ENCODE results near the gene TAGLN.
"Not testable (repeated sequence)": the region's sequence is repeated elsewhere in the genome, so short reads cannot be mapped to it uniquely, and the experiment has no call there.

TAGLN gene

DNA sequence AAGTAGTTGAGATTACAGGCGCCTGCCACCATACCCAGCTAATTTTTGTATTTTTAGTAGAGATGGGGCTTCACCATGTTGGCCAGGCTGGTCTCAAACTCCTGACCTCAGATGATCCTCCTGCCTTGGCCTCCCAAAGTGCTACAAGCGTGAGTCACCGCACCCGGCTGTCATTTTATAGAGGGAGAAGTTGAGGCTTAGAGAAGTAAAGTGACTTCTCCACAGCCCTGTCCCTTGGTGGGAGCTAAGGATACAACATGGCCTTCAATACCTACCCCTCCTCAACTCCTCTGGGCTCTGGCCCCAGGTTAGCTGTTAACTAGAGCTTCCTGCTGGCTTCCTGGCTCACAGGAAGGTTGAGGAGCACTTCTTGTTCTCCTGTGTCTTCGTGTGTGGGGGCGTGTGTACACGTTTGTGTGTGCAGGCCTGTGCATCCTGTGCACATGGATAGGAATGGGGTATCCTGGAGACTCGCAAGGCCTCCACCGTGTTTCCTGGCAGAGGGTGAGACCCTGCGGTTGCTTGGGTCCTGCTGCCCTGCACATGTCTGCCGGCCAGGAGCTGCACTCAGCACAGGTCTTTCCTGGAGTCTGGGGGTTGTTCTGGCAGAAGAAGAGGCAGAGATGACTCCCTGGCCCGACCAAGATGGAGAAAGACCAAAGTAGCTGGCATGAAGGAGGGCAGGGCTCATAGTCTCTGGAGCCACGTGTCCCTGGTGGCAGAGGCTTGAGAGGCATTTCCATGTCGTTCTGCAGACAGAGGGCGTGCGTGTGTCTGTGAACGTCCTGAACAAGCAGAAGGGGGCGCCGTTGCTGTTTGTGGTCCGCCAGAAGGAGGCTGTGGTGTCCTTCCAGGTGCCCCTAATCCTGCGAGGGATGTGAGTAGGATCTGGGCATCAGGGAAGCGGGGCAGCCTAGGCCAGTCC lies 18.2 kb upstream of the TAGLN start:
- DNase-seq (ENCODE audit: low spot score), result no peak

DNA sequence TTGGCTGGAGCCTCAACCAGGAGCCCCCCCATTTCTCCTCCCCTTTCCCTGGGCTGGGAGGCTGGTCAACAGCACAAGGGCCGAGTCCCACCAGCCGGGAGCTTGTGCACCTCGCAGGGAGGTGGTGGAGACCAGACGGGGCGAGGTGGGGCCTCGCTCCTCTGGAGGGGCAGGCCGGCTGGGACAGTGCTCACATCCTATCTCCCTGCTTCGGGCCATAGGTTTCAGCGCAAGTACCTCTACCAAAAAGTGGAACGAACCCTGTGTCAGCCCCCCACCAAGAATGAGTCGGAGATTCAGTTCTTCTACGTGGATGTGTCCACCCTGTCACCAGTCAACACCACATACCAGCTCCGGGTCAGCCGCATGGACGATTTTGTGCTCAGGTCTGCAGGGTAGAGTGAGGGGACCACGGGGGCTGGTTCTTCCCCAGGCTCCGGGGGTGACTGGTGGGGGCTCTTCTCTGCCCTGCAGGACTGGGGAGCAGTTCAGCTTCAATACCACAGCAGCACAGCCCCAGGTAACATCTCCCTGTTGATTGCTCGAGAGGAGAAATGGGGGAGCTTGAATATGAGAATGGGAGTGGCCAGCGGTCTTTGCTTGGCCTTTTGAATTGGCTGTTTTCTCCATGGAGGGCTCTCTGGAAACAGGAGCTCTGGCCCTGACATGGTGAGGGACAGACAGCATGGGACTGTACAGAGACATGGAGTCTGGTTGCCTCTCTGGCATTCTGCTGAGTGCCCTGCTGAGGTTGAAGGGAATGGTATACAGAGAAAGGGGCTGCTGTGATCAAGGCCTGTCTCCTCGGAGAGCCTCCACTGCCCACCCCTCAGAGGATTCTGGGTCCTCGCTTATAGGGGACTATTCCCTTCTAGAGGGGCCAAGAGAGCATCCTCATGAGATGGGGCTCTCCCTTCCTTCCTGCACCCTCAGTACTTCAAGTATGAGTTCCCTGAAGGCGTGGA lies 17.3 kb upstream of the TAGLN start:
- no peak for DNase-seq (ENCODE audit: low spot score)

DNA sequence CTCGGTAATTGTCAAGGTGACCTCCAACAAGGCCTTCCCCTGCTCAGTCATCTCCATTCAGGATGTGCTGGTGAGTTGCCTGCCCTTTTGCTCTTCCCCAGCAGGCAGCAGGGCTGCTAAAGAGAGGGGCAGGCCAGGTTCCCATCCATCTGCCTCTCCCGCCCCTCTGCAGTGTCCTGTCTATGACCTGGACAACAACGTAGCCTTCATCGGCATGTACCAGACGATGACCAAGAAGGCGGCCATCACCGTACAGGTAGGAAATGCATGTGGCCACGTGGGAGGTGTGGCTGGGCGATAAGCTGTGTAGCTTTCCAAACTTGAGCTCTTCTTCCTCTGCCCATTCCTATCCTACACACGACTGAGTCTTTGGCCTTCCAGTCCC lies 16.6 kb upstream of the TAGLN start:
- no peak for DNase-seq (ENCODE audit: low spot score)

DNA sequence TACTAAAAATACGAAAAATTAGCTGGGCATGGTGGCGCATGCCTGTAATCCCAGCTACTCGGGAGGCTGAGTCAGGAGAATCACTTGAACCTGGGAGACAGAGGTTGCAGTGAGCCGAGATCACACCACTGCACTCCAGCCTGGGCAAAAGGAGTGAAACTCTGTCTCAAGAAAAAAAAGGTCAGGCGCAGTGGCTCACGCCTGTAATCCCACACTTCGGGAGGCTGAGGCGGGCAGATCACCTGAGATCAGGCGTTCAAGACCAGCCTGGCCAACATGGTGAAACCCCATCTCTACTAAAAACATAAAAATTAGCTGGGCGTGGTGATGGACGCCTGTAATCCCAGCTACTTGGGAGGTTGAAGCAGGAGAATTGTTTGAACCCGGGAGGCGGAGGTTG lies 16.0 kb upstream of the TAGLN start:
- DNase-seq (ENCODE audit: low spot score), result not testable (repeated sequence)

DNA sequence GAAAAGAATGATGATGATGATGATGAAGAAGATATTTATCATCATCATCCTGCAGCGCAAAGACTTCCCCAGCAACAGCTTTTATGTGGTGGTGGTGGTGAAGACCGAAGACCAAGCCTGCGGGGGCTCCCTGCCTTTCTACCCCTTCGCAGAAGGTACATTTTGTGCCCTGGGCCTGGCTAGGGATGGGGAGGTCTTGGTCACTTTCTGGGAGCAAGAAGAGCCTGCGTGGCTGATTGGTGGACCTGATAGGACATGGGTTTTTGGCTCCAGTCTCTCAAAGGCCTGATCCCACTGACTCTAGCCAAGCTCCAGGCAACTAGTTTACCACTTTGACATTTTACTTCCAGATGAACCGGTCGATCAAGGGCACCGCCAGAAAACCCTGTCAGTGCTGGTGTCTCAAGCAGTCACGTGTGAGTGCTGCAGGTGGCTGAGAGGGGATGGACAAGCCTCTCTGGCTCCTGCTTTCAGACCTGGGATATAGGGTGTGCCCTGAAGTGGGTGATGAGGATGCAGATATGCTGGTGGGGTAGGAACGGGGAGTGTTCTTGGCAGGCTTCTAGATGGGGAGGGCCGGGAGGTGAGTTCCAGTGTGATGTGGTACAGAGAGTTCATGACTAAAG lies 15.3 kb upstream of the TAGLN start:
- DNase-seq (ENCODE audit: low spot score), result no peak

DNA sequence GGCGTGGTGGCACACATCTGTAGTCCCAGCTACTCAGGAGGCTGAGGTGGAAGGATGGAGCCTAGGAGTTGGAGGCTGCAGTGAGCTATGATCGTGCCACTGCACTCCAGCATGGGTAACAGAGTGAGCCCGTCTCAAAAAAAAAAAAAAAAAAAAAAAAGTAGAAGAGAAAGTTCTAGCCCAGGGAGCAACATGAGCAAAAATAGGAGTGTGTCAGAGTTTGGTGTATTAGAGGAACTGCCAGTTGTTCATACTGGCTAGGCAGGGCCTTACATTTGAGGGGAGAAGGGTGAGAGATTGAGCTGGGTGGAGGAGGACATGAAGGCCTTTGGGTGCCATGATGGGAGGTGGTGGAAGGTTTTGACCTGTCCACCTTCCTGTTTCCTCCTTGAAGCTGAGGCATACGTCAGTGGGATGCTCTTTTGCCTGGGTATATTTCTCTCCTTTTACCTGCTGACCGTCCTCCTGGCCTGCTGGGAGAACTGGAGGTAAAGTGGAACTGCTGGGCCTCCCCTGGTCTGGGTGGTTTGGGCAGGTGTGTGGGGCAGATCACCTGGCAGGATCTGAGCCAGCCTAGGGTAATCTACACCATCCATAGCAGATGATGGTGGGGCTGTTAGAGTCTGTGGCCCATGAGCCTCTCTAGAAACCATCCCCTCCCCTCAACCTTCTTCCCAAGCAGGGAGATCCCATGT lies 13.3 kb upstream of the TAGLN start:
- no peak for DNase-seq (ENCODE audit: low spot score)

DNA sequence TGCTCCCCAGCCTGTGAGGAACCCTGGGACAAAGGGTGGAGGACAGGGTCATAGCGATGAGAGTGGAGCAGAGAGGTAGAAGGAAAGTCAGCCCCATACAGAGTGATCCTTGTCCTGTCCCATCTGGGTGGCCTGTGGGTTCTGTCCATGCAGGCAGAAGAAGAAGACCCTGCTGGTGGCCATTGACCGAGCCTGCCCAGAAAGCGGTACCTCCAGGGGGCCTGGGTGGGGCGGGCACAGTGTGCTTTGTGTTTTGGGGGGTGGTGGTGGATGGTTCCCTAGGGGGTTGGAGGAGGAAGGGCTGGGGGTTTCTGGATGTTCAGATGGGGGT lies 12.8 kb upstream of the TAGLN start:
- no peak for DNase-seq (ENCODE audit: low spot score)

DNA sequence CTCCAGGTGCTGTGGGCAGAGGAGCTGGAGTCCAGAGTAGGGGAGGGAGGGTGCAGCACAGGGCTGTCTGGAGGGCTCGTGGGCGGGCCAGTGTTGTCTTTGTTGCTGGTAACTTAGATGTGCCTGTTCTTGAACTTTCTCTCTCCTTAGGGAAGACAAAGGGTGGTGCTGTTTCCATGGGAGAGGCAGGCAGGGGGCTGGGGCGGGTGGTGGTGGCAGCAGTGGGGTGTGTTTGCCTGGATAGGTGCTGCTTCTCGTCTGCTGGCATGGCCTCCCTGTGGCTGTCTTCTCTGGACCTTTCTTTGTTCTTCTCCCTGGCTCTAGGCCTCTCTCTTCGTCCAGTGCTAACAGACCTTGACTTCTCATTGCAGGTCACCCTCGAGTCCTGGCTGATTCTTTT lies 12.2 kb upstream of the TAGLN start:
- no peak for DNase-seq (ENCODE audit: low spot score)

DNA sequence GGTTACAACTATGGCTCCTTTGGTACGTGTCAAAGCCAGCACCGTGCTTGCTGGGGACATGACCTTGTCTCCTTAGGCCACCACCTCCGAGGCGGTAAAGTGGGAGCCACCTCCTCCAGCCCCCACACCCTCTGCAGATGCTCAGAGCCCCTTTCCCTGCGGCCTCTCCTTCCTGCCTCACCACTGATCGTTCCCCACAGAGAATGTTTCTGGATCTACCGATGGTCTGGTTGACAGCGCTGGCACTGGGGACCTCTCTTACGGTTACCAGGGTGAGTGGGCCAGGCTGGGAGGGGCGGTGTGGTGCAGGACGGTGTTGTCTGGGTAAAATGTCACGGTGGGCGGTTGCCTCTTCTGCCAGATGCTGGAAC lies 11.8 kb upstream of the TAGLN start:
- DNase-seq (ENCODE audit: low spot score), result no peak

DNA sequence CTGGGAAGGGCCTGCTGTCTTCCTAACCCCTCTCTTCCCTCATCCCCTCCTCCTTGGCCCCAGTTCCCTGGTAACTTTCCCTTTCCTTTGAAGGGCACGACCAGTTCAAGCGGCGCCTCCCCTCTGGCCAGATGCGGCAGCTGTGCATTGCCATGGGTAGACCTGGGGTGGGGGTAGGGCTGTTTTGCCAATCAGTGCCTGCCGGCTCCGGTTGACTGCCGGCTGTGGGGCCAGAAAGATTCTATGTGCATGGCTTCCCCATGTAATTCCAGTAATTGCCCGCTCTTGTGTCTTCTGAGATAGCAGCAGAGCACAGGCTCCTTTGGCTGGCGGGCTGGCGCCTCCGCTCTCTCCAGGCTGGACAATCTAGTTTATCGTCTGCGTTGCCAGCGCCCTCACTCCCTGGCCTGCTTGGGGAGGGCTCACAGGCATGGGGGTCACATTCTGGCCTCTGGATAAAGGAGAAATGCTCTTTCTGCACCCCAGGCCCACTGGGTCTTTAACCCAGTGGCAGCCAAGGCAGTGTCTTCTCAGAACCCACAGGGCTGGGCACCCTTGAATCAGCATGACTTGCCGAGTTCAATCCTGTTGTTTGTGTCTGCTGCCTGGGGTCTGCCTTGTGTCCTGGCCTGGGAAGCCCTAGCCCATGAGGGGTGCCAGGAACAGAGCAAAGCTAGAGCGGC lies 11.2 kb upstream of the TAGLN start:
- no peak for DNase-seq (ENCODE audit: low spot score)

DNA sequence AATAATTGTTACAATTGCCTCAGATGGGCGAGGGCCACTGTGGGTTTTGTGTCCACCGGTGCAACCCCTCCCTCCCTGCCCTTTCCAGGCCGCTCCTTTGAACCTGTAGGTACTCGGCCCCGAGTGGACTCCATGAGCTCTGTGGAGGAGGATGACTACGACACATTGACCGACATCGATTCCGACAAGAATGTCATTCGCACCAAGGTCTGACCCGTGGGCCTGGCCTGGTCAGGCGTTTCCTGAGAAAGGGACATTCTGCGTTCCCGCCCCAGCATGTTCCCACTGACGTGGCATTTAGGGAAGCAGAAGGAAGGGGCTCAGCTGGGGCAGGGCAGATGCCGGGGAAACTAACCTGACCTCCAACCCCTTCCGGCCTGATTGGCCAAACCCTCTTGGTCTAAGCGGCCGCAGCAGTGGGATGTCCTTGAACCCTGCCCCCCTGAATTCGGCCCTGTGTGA lies 10.5 kb upstream of the TAGLN start:
- DNase-seq (ENCODE audit: low spot score), result no peak

DNA sequence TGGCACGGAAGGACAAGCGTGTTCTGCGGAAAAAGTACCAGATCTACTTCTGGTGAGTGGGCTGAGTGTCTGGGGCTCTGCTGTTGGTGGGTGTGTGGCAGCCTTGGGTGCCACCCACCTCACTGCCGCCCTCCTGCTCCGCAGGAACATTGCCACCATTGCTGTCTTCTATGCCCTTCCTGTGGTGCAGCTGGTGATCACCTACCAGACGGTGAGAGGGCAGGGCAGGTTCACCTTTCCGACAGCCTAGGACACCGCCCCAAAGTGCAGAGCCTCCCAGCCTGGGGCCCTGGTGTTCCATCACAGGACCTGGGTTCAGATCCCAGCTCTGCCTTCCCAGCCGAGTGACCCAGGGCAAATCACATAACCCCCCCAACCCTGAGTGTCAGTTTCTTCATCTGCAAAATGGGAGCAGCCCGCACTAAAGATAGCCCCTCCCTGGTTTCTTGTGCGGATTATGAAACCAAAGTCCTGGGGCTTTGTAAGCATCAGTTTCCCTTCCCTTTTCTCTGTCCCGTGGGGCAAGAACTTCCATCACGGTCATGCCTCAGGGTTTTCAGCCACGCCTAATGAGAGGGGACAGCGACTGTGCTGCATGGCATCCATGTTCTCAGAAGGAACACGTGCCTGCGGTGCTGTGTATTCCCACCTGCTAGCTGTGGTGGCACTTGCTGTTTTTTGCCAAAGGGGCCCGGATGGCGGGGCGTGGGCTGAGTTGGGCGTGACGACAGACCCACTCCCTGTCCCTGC lies 9.8 kb upstream of the TAGLN start:
- no peak for DNase-seq (ENCODE audit: low spot score)

DNA sequence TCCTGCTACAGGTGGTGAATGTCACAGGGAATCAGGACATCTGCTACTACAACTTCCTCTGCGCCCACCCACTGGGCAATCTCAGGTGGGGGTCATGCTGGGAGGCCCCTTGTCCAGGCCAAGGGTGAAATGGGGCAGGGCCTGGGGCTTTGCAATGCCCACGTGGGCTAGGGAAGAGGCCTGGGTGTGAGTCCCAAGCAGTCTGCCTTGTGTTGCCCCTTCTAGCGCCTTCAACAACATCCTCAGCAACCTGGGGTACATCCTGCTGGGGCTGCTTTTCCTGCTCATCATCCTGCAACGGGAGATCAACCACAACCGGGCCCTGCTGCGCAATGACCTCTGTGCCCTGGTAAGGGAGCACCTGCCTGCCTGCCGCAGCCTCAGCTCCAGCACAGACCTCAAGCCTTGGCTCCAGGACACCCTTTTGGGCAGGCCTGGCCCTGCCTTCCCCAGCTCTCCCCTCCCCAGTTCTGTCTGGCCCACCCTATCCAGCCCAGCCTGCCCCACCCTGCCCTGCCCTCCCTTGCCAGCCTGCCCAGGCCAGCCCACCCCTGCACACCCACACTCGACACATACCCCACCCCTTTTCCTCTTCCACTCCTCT lies 9.1 kb upstream of the TAGLN start:
- DNase-seq (ENCODE audit: low spot score), result no peak

DNA sequence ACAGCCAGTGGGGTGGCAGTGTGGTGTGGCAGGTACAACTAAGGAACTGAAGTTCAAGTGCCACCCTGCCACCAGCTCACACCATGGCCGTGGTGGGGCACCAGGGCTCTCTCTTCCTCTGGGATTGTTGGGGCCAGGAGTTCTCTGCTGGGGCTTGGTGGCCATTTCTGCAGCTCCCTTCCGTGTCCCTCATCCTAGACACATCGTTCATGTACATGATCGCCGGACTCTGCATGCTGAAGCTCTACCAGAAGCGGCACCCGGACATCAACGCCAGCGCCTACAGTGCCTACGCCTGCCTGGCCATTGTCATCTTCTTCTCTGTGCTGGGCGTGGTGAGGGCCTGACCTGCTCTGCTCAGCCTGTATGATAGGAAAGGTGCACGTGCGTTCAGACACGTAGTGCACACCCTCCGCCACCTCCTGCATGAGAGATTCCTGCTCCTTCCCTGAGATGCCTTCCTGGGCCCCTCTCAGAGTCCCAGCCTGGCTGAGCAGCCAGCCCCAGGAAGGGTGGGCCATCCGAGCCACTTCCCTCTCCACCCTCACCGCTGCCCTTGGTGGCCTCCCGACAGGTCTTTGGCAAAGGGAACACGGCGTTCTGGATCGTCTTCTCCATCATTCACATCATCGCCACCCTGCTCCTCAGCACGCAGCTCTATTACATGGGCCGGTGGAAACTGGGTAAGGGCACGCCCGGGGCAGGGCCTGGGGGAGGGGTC lies 7.3 kb upstream of the TAGLN start:
- DNase-seq (ENCODE audit: low spot score), result no peak

DNA sequence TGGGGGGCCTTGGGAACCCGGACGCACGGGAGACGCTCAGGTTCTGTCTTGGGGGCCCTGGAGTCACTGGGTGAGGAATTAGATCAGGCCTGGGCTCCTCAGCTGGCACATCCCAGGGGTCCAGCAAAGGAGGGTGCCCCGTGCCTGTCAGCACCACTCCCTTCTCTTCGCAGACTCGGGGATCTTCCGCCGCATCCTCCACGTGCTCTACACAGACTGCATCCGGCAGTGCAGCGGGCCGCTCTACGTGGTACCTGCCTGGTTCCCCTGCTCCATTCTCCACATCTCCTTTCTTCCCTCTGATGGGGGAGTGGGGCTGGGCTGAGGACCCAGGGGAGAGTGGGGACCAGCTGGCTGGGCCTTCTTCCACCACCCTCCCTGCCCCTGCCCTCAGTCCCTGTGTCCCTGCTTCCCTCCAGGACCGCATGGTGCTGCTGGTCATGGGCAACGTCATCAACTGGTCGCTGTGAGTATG lies 6.7 kb upstream of the TAGLN start:
- no peak for DNase-seq (ENCODE audit: low spot score)

DNA sequence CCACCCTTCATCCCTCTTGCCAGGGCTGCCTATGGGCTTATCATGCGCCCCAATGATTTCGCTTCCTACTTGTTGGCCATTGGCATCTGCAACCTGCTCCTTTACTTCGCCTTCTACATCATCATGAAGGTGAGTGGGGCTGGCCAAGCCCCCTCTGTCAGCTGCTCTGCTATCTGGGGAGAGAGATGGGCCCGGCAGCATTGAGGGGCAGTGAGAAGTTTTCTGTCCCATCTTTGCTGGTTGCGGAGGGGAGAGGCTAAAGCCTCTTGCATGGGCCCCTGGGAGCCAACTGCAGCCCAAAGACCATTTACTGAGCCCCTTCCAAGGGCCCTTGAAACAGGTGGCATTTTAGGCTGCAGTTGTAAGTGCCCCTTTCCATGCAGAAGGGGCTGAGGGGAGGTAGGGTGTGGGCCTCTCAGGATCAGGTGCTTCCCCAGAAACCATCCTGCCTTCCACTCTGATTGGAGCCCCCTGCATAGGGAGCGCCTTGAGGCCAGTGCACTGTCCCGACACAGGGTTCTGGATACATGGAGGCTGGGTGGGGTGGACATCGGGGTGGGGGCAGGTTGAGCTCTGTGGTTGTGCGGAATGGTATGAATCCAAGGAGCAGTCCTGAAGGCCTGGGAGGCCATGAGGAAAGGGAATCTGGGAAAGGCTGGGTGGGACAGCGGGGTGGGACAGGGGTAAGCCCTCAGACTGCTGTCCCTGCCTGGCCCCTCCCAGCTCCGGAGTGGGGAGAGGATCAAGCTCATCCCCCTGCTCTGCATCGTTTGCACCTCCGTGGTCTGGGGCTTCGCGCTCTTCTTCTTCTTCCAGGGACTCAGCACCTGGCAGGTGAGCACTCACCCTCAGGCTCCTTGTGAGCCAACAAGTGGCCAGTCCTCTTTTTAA lies 5.8 kb upstream of the TAGLN start:
- DNase-seq (ENCODE audit: low spot score), result no peak

DNA sequence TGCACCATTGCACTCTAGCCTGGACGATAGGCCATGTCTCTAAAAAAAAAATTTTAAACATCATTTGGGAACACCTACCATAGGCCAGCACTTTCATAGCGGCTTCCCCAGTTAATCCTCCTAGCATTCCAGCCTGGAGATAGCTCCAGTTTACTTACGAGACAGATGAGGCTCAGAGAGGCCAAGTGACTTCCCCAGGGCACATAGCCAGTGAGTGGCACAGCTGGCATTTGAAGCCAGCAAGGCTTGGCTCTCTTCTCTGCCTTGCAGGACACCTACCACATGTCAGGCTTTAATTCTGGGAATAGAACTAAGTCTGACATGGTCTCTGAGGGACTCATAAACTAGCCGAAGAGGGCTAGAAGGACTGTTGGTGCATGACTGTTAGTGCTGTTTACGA lies 4.9 kb upstream of the TAGLN start:
- no peak for DNase-seq (ENCODE audit: low spot score)

DNA sequence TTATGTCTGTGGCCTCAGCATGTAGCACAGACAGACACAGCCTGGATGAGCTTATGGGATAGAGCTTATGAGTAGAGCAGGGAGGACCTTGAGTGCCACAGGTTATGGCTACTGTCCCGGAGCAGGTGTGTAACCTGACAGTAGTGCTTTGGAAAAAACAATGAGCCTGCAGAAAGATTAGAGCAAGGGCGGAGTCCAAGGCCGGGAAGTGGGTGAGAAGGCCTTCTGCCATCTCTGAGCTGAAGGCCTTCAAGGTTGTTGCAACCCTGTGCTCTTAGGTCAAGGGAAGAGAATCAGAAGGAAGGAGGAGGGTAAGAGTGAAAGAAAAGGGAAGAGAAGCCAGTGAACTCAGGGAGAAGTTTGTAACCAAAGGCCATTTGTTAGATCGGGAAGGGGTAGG lies 3.9 kb upstream of the TAGLN start:
- no peak for DNase-seq (ENCODE audit: low spot score)
